Measurements from ENCODE around the gene SDR42E2.

GRCh38 chr16:22122239-22122638 lies 40.1 kb upstream of the SDR42E2 start:
- TF ChIP-seq POLR2AphosphoS2 (conservative IDR thresholded peaks at IDR 0.05; ENCODE audit: low read length): no peak
- no peak for TF ChIP-seq ZFP36 (IDR thresholded peaks at IDR 0.05; ENCODE audit: borderline replicate concordance, partially characterized antibody)
- TF ChIP-seq CTCF (IDR thresholded peaks at IDR 0.05): no peak
- TF ChIP-seq SREBF2 (IDR thresholded peaks at IDR 0.05): no peak
- no peak for TF ChIP-seq REST (IDR thresholded peaks at IDR 0.05)
- TF ChIP-seq MAZ (IDR thresholded peaks at IDR 0.05; ENCODE audit: borderline replicate concordance, low read depth, low read length): no peak
- TF ChIP-seq POLR2A (IDR thresholded peaks at IDR 0.05; ENCODE audit: low read length): no peak
- no peak for TF ChIP-seq RAD21 (conservative IDR thresholded peaks at IDR 0.05 in 1 of 2, IDR thresholded peaks at IDR 0.05 in 1 of 2)
- TF ChIP-seq HOXA7 (CRISPR knock-in tag; IDR thresholded peaks at IDR 0.05): no peak
- TF ChIP-seq RFX5 (IDR thresholded peaks at IDR 0.05): no peak
- no peak for TF ChIP-seq MAFK (IDR thresholded peaks at IDR 0.05; ENCODE audit: partially characterized antibody)
- no peak for TF ChIP-seq FOSL2 (IDR thresholded peaks at IDR 0.05)
- TF ChIP-seq FOSL2 (CRISPR knock-in tag; IDR thresholded peaks at IDR 0.05): no peak

Data from A549 (cell line).